ENCODE measurements around the gene ASB5. TPM values are rescaled to one million over a fixed set of nuclear protein-coding genes. Genes with fewer than 3 reads are reported as not detected.
"Not testable (repeated sequence)": the region's sequence is repeated elsewhere in the genome, so short reads cannot be mapped to it uniquely, and the experiment has no call there.

The ASB5 gene
- total and polyA plus RNA-seq, 10 donors, result 0.06 to 0.50 TPM; not detected in 8

- intact Hi-C loops (cut with DNase I; ENCODE audit: low total_unique reads), result no loop called here
- Histone ChIP-seq H3K9me3 (no peaks in the 10 kb centered on the region), H3K4me1 (no peaks in the 10 kb centered on the region), H3K27me3 (replicated peaks in 1 of 7) (no peaks in the 10 kb centered on the region), H3K36me3 (no peaks in the 10 kb centered on the region), H3K27ac (no peak overlapping the region), H3K4me3 (no peak overlapping the region)
- WGBS, 5 donors, result 87 to 96% (median 93%) methylated on average over 6 of the region's 6 CpGs
- DNase-seq, result no peak
- TF ChIP-seq POLR2AphosphoS5 (IDR thresholded peaks at IDR 0.05) (no peak), CTCF (IDR thresholded peaks at IDR 0.05 in 8 of 11, conservative IDR thresholded peaks at IDR 0.05 in 3 of 11) (no peak), POLR2A (IDR thresholded peaks at IDR 0.05) (no peak)
Observed at GRCh38 chr4:176289561-176289960, 20.5 kb upstream of the ASB5 start.

- no peaks in the 10 kb centered on the region for H3K36me3 ChIP-seq
- no peaks in the 10 kb centered on the region for H3K27me3 ChIP-seq (replicated peaks in 1 of 7)
- DNase-seq, result no peak
- no peak overlapping the region for H3K27ac ChIP-seq
- TF ChIP-seq POLR2AphosphoS5 (IDR thresholded peaks at IDR 0.05) (no peak), POLR2A (IDR thresholded peaks at IDR 0.05) (no peak), CTCF (IDR thresholded peaks at IDR 0.05 in 8 of 11, conservative IDR thresholded peaks at IDR 0.05 in 3 of 11) (no peak)
- H3K9me3 ChIP-seq, result no peaks in the 10 kb centered on the region
- no peak overlapping the region for H3K4me3 ChIP-seq
- intact Hi-C loops (cut with DNase I; ENCODE audit: low total_unique reads), result no loop called here
- H3K4me1 ChIP-seq, result no peaks in the 10 kb centered on the region
Observed at GRCh38 chr4:176288020-176288419, 19.0 kb upstream of the ASB5 start.

- no peaks in the 10 kb centered on the region for H3K36me3 ChIP-seq
- no peak overlapping the region for H3K4me3 ChIP-seq
- H3K4me1 ChIP-seq, result no peaks in the 10 kb centered on the region
- intact Hi-C loops (cut with DNase I; ENCODE audit: low total_unique reads), result no loop called here
- no peak for TF ChIP-seq POLR2AphosphoS5 (IDR thresholded peaks at IDR 0.05)
- TF ChIP-seq CTCF (IDR thresholded peaks at IDR 0.05 in 8 of 11, conservative IDR thresholded peaks at IDR 0.05 in 3 of 11), result no peak
- TF ChIP-seq POLR2A (IDR thresholded peaks at IDR 0.05), result no peak
- no peak for DNase-seq
- no peaks in the 10 kb centered on the region for H3K27me3 ChIP-seq (replicated peaks in 1 of 7)
- H3K9me3 ChIP-seq, result peaks cover 0 to 1% (median 0%) of the 10 kb centered on the region in 8 donors
- no peak overlapping the region for H3K27ac ChIP-seq
Observed at GRCh38 chr4:176287546-176287945, 18.5 kb upstream of the ASB5 start.

GRCh38 chr4:176286728-176287127 is 17.7 kb upstream of the ASB5 start:
- WGBS, 5 donors, result 58 to 80% (median 65%) methylated on average over 3 of the region's 3 CpGs
- DNase-seq, result no peak
- intact Hi-C loops (cut with DNase I; ENCODE audit: low total_unique reads), result no loop called here
- H3K4me1 ChIP-seq, result no peaks in the 10 kb centered on the region
- no peak for TF ChIP-seq POLR2A (IDR thresholded peaks at IDR 0.05)
- no peak for TF ChIP-seq POLR2AphosphoS5 (IDR thresholded peaks at IDR 0.05)
- TF ChIP-seq CTCF (IDR thresholded peaks at IDR 0.05 in 8 of 11, conservative IDR thresholded peaks at IDR 0.05 in 3 of 11), result no peak
- no peak overlapping the region for H3K4me3 ChIP-seq
- no peak overlapping the region for H3K27ac ChIP-seq
- H3K9me3 ChIP-seq, result peaks cover 0 to 7% (median 0%) of the 10 kb centered on the region in 8 donors
- no peaks in the 10 kb centered on the region for H3K27me3 ChIP-seq (replicated peaks in 1 of 7)
- no peaks in the 10 kb centered on the region for H3K36me3 ChIP-seq

DNA sequence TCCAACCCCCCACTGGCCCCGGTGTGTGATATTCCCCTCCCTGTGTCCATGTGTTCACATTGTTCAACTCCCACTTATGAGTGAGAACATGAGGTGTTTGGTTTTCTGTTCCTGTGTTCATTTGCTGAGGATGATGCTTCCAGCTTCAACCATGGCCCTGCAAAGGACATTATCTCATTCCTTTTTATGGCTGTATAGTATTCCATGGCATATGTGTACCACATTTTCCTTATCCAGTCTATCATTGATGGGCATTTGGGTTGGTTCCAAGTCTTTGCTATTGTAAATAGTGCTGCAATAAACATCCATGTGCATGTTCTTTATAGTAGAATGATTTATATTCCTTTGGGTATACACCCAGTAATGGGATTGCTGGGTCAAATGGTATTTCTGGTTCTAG is 10.5 kb upstream of the ASB5 start:
- DNase-seq; H3K27me3 ChIP-seq (replicated peaks in 1 of 7); intact Hi-C loops (cut with DNase I; ENCODE audit: low total_unique reads); H3K4me1 ChIP-seq; H3K4me3 ChIP-seq; H3K27ac ChIP-seq; H3K9me3 ChIP-seq; H3K36me3 ChIP-seq: not testable (repeated sequence)
- WGBS, 5 donors, result 85 to 100% (median 92%) methylated on average over 1 of the region's 1 CpG
